H1 (cell line): ENCODE results near the gene GTF2B. TPM values are rescaled to one million over a fixed set of nuclear protein-coding genes. Genes with fewer than 3 reads are reported as not detected.

Experiments used
- CTCF ChIA-PET: fragments of 300-600 bp; sonication (Branson Sonifier 250); formaldehyde crosslinking; loops from one replicate; lab custom pipeline; 2021; ENCODE audit not compliant: partially characterized antibody; lab: Charles Lee
- POLR2A ChIA-PET: fragments of 300-600 bp; sonication (Branson Sonifier 250); formaldehyde crosslinking; loops from one replicate; lab custom pipeline; 2021; ENCODE audit warnings: inconsistent platforms; ENCODE audit not compliant: partially characterized antibody; lab: Charles Lee
- DNase-seq, 2 experiments: peaks; one replicate each; pipeline versions ENCODE4 v3.0.0 to v3.0.0-alpha.2; 2010 to 2022; ENCODE audit warnings: low spot score in 2 of 2, low read depth in 1 of 2, mixed read lengths in 1 of 2
- FAIRE-seq: peaks from 2 replicates; lab custom pipeline; 2011; peaks lifted over from hg19 to GRCh38; lab: Jason Lieb, UNC
- H2AFZ ChIP-seq: 2 replicates; pipeline ENCODE4 v1.8.1; 2012; ENCODE audit warnings: low read length, inconsistent platforms
- H2AK5ac ChIP-seq: 2 replicates; pipeline ENCODE4 v1.6.1; 2013; ENCODE audit warnings: low read depth, low read length
- H2BK120ac ChIP-seq: replicated peaks from 2 replicates; pipeline ENCODE3; 2013; ENCODE audit warnings: low read depth, low read length, inconsistent platforms
- H2BK12ac ChIP-seq: 2 replicates; pipeline ENCODE4 v1.6.1; 2013; ENCODE audit warnings: low read depth, low read length
- H2BK15ac ChIP-seq: 2 replicates; pipeline ENCODE4 v1.6.1; 2013; ENCODE audit warnings: low read length
- H2BK20ac ChIP-seq: 2 replicates; pipeline ENCODE4 v1.6.1; 2013; ENCODE audit warnings: low read length
- H2BK5ac ChIP-seq: 2 replicates; pipeline ENCODE4 v1.6.1; 2013; ENCODE audit warnings: low read depth, low read length
- H3K14ac ChIP-seq: 2 replicates; pipeline ENCODE4 v1.6.1; 2013; ENCODE audit warnings: inconsistent platforms; ENCODE audit not compliant: insufficient read length
- H3K18ac ChIP-seq: 2 replicates; pipeline ENCODE4 v1.6.1; 2013; ENCODE audit warnings: low read length; ENCODE audit errors: extremely low read depth
- H3K23ac ChIP-seq: 2 replicates; pipeline ENCODE4 v1.6.1; 2013; ENCODE audit warnings: inconsistent platforms; ENCODE audit not compliant: insufficient read length
- H3K23me2 ChIP-seq: 2 replicates; pipeline ENCODE4 v1.6.1; 2013; ENCODE audit warnings: low read depth, low read length
- H3K27ac ChIP-seq: 2 replicates; pipeline ENCODE4 v1.6.1; 2011; ENCODE audit warnings: low read depth, low read length, inconsistent platforms
- H3K27me3 ChIP-seq, 4 experiments: replicated peaks in 1 of 4; 1 replicate in 1 of 4; 2 replicates in 3 of 4; pipeline versions ENCODE4 v1.6.1 to v1.8.1; 2011 to 2013; ENCODE audit warnings: low read length in 3 of 4, mild to moderate bottlenecking in 3 of 4, inconsistent platforms in 2 of 4, mixed read lengths in 2 of 4, moderate library complexity in 1 of 4; ENCODE audit not compliant: control insufficient read depth in 3 of 4, insufficient read depth in 3 of 4; ENCODE audit errors: extremely low read depth in 1 of 4
- H3K36me3 ChIP-seq, 4 experiments: 2 replicates each; pipeline versions ENCODE4 v1.6.1 to v1.8.1; 2011 to 2013; ENCODE audit warnings: mild to moderate bottlenecking in 4 of 4, low read length in 3 of 4, moderate library complexity in 2 of 4, control low read depth in 1 of 4, inconsistent platforms in 1 of 4; ENCODE audit not compliant: insufficient read depth in 4 of 4, control insufficient read depth in 2 of 4
- H3K4ac ChIP-seq: replicated peaks from 2 replicates; pipeline ENCODE3; 2013; ENCODE audit warnings: low read length, low read depth, mixed read lengths, inconsistent platforms; ENCODE audit not compliant: insufficient read length
- H3K4me1 ChIP-seq, 4 experiments: replicated peaks in 1 of 4; 1 replicate in 1 of 4; 2 replicates in 3 of 4; pipeline versions ENCODE4 v1.6.1 to v1.8.1; 2011 to 2013; ENCODE audit warnings: low read length in 3 of 4, inconsistent platforms in 2 of 4, mixed read lengths in 1 of 4; ENCODE audit not compliant: insufficient read depth in 4 of 4, control insufficient read depth in 3 of 4
- H3K4me2 ChIP-seq, 2 experiments: 2 replicates each; pipeline versions ENCODE4 v1.6.1 to v1.8.1; 2011 to 2013; ENCODE audit warnings: low read depth in 2 of 2, low read length in 2 of 2, control low read depth in 1 of 2, inconsistent platforms in 1 of 2, mild to moderate bottlenecking in 1 of 2; ENCODE audit not compliant: insufficient read depth in 1 of 2
- H3K4me3 ChIP-seq, 4 experiments: fragments of 200-600, 300-600 bp in 1 of 4; sonication (generic), shearing (Covaris generic), sonication (Bioruptor Twin) in 1 of 4; 2 replicates each; pipeline versions ENCODE4 v1.5.1 to v1.8.1; 2011 to 2016; ENCODE audit warnings: low read length in 4 of 4, low read depth in 3 of 4, control low read depth in 2 of 4, inconsistent platforms in 2 of 4, mild to moderate bottlenecking in 2 of 4, mixed read lengths in 1 of 4, moderate library complexity in 1 of 4; ENCODE audit not compliant: insufficient read depth in 2 of 4; ENCODE audit errors: extremely low read depth in 1 of 4
- H3K56ac ChIP-seq: replicated peaks from 2 replicates; pipeline ENCODE3; 2013; ENCODE audit warnings: low read depth, mild to moderate bottlenecking, mixed read lengths, low read length, inconsistent platforms; ENCODE audit not compliant: insufficient read length
- H3K79me1 ChIP-seq: 2 replicates; pipeline ENCODE4 v1.6.1; 2013; ENCODE audit warnings: low read depth, low read length, control low read depth
- H3K79me2 ChIP-seq, 2 experiments: 2 replicates each; pipeline versions ENCODE4 v1.6.1 to v1.8.1; 2012 to 2013; ENCODE audit warnings: low read length in 2 of 2, mild to moderate bottlenecking in 2 of 2, inconsistent platforms in 1 of 2; ENCODE audit not compliant: insufficient read depth in 2 of 2, control insufficient read depth in 1 of 2
- H3K9ac ChIP-seq, 4 experiments: replicated peaks in 1 of 4; 1 replicate in 1 of 4; 2 replicates in 3 of 4; pipeline versions ENCODE4 v1.6.1 to v1.8.1; 2011 to 2013; ENCODE audit warnings: low read depth in 3 of 4, low read length in 3 of 4, control low read depth in 2 of 4, mild to moderate bottlenecking in 2 of 4, moderate library complexity in 2 of 4, inconsistent platforms in 1 of 4; ENCODE audit errors: extremely low read depth in 1 of 4
- H3K9me3 ChIP-seq, 2 experiments: 2 replicates each; pipeline versions ENCODE4 v1.6.1 to v1.8.1; 2012 to 2013; ENCODE audit warnings: mild to moderate bottlenecking in 2 of 2, moderate library complexity in 2 of 2, control low read depth in 1 of 2, inconsistent platforms in 1 of 2, low read depth in 1 of 2, low read length in 1 of 2, mixed read lengths in 1 of 2; ENCODE audit not compliant: insufficient read depth in 2 of 2
- H4K20me1 ChIP-seq, 2 experiments: replicated peaks in 1 of 2; 2 replicates each; pipeline versions ENCODE3 to v1.8.1; 2011 to 2013; ENCODE audit warnings: inconsistent platforms in 2 of 2, low read length in 2 of 2, mild to moderate bottlenecking in 1 of 2; ENCODE audit not compliant: insufficient read depth in 2 of 2, control insufficient read depth in 1 of 2
- H4K5ac ChIP-seq: 2 replicates; pipeline ENCODE4 v1.6.1; 2013; ENCODE audit warnings: low read length, low read depth, mixed read lengths, inconsistent platforms; ENCODE audit not compliant: insufficient read length
- H4K8ac ChIP-seq: 2 replicates; pipeline ENCODE4 v1.8.0; 2013; ENCODE audit warnings: mild to moderate bottlenecking, moderate library complexity, low read length, inconsistent platforms; ENCODE audit not compliant: insufficient read depth; ENCODE audit errors: extremely low read depth
- H4K91ac ChIP-seq: replicated peaks from 2 replicates; pipeline ENCODE3; 2013; ENCODE audit warnings: low read length, mixed read lengths, inconsistent platforms; ENCODE audit not compliant: insufficient read length
- MAFK ChIP-seq: IDR thresholded peaks from 2 replicates; pipeline ENCODE4 v1.6.1; 2012; ENCODE audit warnings: low read depth, mild to moderate bottlenecking, improper control_type of control experiment, low read length
- SIX5 ChIP-seq: IDR thresholded peaks from 2 replicates; pipeline ENCODE4 v1.6.1; 2011; ENCODE audit warnings: mild to moderate bottlenecking, low read depth, low read length
- WGBS, 2 experiments: shearing (Covaris generic) in 1 of 2; methylation state at CpG; one replicate each; pipeline versions ENCODE4 v1.1.6 to v1.1.7; 2013 to 2015; ENCODE audit warnings: low lambda C conversion rate in 2 of 2, mixed read lengths in 2 of 2, inconsistent platforms in 1 of 2, low coverage in 1 of 2, missing lambda C conversion rate in 1 of 2; ENCODE audit not compliant: insufficient replicate concordance in 2 of 2, insufficient coverage in 1 of 2, insufficient read length in 1 of 2; ENCODE audit errors: extremely low coverage in 1 of 2, missing lambda C conversion rate in 1 of 2; 5-methylcytosine and 5-hydroxymethylcytosine counted together
- polyA plus RNA-seq, 7 experiments: library from polyadenylated mRNA; depleted of rRNA in 3 of 7; stranded (reverse) in 5 of 7; unstranded in 2 of 7; fragments of >200 nt in 5 of 7; fragments of 200-250 nt in 2 of 7; gene quantifications; 1 replicate in 5 of 7; 2 replicates in 1 of 7; 4 replicates in 1 of 7; pipeline versions ENCODE4 v1.2.1 to v1.2.3, GENCODE V29; 2011 to 2013; ENCODE audit warnings: missing spikeins in 2 of 7, mixed read lengths in 2 of 7
- total RNA-seq: library from RNA; stranded (reverse); fragmentation: NEBNext Ultra II Directional; extraction: Animal tissue kit (Norgen Biotek cat#: 25700); gene quantifications from 2 replicates; pipeline ENCODE4 v1.2.1, GENCODE V29; 2021

Gene GTF2B
- total and polyA plus RNA-seq, 2 of the 8 experiments (the other 6 are each of a cell fraction or from before 2014, with no cell fraction given), result 14.9 to 15.6 TPM

DNA sequence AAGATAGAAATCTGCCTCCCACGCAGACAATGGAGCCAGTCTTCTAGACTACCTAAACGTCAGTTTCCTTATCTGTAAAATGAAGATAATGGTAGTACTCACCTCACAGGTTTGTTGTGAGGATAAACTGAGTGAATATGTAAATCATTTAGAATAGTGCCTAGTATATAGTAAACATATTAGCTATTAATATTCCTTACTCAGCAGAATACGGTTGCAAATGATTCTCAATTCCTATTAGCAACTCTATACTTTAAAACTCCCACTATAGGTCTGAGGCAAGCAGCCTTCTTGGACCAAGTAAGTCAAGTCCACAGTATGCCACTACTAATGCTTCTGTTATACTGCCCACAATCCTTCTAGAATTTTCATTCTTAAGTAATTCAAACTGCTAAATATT is 5.4 kb downstream of the GTF2B start:
- H3K36me3 ChIP-seq, result peaks cover 0 to 9% (median 4%) of the 10 kb centered on the region in 4 experiments; a peak in 2 of 8 replicates
- H3K18ac ChIP-seq, result no peak overlapping the region
- H3K23me2 ChIP-seq, result no peaks in the 10 kb centered on the region
- no peak overlapping the region for H3K9ac ChIP-seq
- TF ChIP-seq MAFK, result peak; percentile 50; the same call in 1 of the 2 replicates
- TF ChIP-seq SIX5, result no peak
- TF ChIP-seq, all 59 proteins: peak for 1
- Histone ChIP-seq H3K4ac (no peak overlapping the region), H2BK5ac (no peak overlapping the region), H3K4me3 (no peak overlapping the region), H3K27me3 (no peaks in the 10 kb centered on the region), H3K9me3 (no peaks in the 10 kb centered on the region), H2BK120ac (no peak overlapping the region), H3K4me2 (no peak overlapping the region), H3K27ac (no peak overlapping the region), H2AFZ (no peak overlapping the region), H2AK5ac (no peak overlapping the region), H3K56ac (no peak overlapping the region), H3K79me1 (no peaks in the 10 kb centered on the region), H2BK20ac (no peak overlapping the region), H2BK12ac (no peak overlapping the region), H3K23ac (no peak overlapping the region), H4K91ac (no peak overlapping the region), H4K5ac (no peak overlapping the region), H4K20me1 (no peaks in the 10 kb centered on the region), H3K79me2 (peaks cover 0 to 23% of the 10 kb centered on the region in 2 experiments; a peak in 2 of 4 replicates), H3K4me1 (peaks cover 0 to 3% (median 0%) of the 10 kb centered on the region in 4 experiments; a peak in 1 of 7 replicates), H2BK15ac (no peak overlapping the region), H4K8ac (no peak overlapping the region), H3K14ac (no peak overlapping the region)
- 92% methylated on average over 3 of the region's 3 CpGs; no CpG with 5 or more reads in 1 of the 2 experiments for WGBS, 2 experiments
- no peak for DNase-seq
- ChIA-PET CTCF (interaction anchor here (0.9 to 9.4 kb wide), 2 partner anchors 9 to 88 kb away, joined by 3 to 68 read pairs; no protein-coding TSS in a partner anchor), POLR2A (no interaction called here)
- no peak for FAIRE-seq
